B cell (primary cell): Measurements from ENCODE around the gene SLC13A4. TPM values are rescaled to one million over a fixed set of nuclear protein-coding genes. Genes with fewer than 3 reads are reported as not detected.

Source experiments
- ATAC-seq: fragments of 200-7000 bp; cut with Tn5 transposase; one replicate; pipeline ENCODE4 v1.10.0; 2021; ENCODE audit warnings: low read depth, mild to moderate bottlenecking, moderate number of reproducible peaks, moderate library complexity
- CTCF ChIA-PET: fragments of 350-600 bp; sonication (Branson Sonifier 250); formaldehyde crosslinking; loops from one replicate; lab custom pipeline; 2021; ENCODE audit warnings: antibody characterized with exemption, inconsistent platforms; lab: Charles Lee
- POLR2A ChIA-PET: fragments of 350-600 bp; sonication (Branson Sonifier 250); formaldehyde crosslinking; loops from one replicate; lab custom pipeline; 2021; ENCODE audit warnings: antibody characterized with exemption; lab: Charles Lee
- DNase-seq: peaks from one replicate; pipeline ENCODE4 v3.0.0; 2013
- H2AFZ ChIP-seq: 2 replicates; pipeline ENCODE4 v1.6.1; 2012; ENCODE audit warnings: mild to moderate bottlenecking, low read depth, low read length; ENCODE audit not compliant: insufficient read depth, poor library complexity, severe bottlenecking
- H3K27ac ChIP-seq, 2 donors: 1 replicate in 1 of 2; 2 replicates in 1 of 2; pipeline ENCODE4 v1.5.1; 2012 to 2013; ENCODE audit warnings: low read length in 2 of 2, mild to moderate bottlenecking in 2 of 2, moderate library complexity in 1 of 2
- H3K27me3 ChIP-seq, 4 experiments: fragments of 200-600 bp in 1 of 4; sonication (generic) in 1 of 4; replicated peaks in 1 of 4; 1 replicate in 2 of 4; 2 replicates in 2 of 4; pipeline versions ENCODE4 v1.6.1 to v1.7.0; 2013 to 2016; ENCODE audit warnings: low read length in 3 of 4, mild to moderate bottlenecking in 2 of 4, mixed read lengths in 1 of 4, moderate library complexity in 1 of 4; ENCODE audit not compliant: insufficient read depth in 4 of 4, control insufficient read depth in 3 of 4; ENCODE audit errors: control extremely low read depth in 1 of 4
- H3K36me3 ChIP-seq, 2 experiments: replicated peaks in 1 of 2; 1 replicate in 1 of 2; 2 replicates in 1 of 2; pipeline versions ENCODE4 v1.6.1 to v1.7.1; 2013; ENCODE audit warnings: low read length in 1 of 2; ENCODE audit not compliant: insufficient read depth in 2 of 2, control insufficient read depth in 1 of 2; ENCODE audit errors: control extremely low read depth in 1 of 2, extremely low read depth in 1 of 2
- H3K4me1 ChIP-seq, 2 donors: fragments of 200-600 bp in 1 of 2; sonication (generic) in 1 of 2; 1 replicate in 1 of 2; 2 replicates in 1 of 2; pipeline versions ENCODE4 v1.5.1 to v1.6.1; 2013 to 2017; ENCODE audit warnings: low read length in 2 of 2; ENCODE audit not compliant: control insufficient read depth in 2 of 2, insufficient read depth in 2 of 2
- H3K4me2 ChIP-seq: replicated peaks from 2 replicates; pipeline ENCODE3; 2012; ENCODE audit warnings: mild to moderate bottlenecking, low read depth, low read length; ENCODE audit not compliant: poor library complexity, severe bottlenecking
- H3K4me3 ChIP-seq, 5 experiments: fragments of 200-600 bp in 1 of 5; sonication (generic) in 1 of 5; 1 replicate in 3 of 5; 2 replicates in 2 of 5; pipeline versions ENCODE4 v1.5.1 to v1.7.0; 2011 to 2016; ENCODE audit warnings: low read length in 4 of 5, mild to moderate bottlenecking in 4 of 5, low read depth in 2 of 5, control low read depth in 1 of 5, moderate library complexity in 1 of 5; ENCODE audit not compliant: insufficient read depth in 1 of 5; ENCODE audit errors: control extremely low read depth in 1 of 5, extremely low read depth in 1 of 5
- H3K79me2 ChIP-seq: fragments of 200-600 bp; sonication (generic); one replicate; pipeline ENCODE4 v1.6.0; 2016; ENCODE audit warnings: low read length; ENCODE audit not compliant: control insufficient read depth, insufficient read depth
- H3K9ac ChIP-seq: fragments of 200-600 bp; sonication (generic); 2 replicates; pipeline ENCODE4 v1.6.1; 2017; ENCODE audit warnings: mild to moderate bottlenecking, low read length, moderate library complexity
- H3K9me3 ChIP-seq, 3 donors: one replicate each; pipeline versions ENCODE4 v1.6.1 to v1.7.1; 2013; ENCODE audit warnings: low read length in 2 of 3; ENCODE audit not compliant: control insufficient read depth in 2 of 3, insufficient read depth in 1 of 3; ENCODE audit errors: control extremely low read depth in 1 of 3
- H4K20me1 ChIP-seq: 2 replicates; pipeline ENCODE4 v1.6.0; 2012; ENCODE audit warnings: mild to moderate bottlenecking, low read length; ENCODE audit not compliant: insufficient read depth, control insufficient read depth, poor library complexity, severe bottlenecking
- H3K27ac Mint-ChIP-seq: one replicate; pipeline ENCODE4 v1.8.0; 2021; ENCODE audit warnings: mixed read lengths
- H3K27me3 Mint-ChIP-seq: one replicate; pipeline ENCODE4 v1.8.0; 2021; ENCODE audit warnings: mixed read lengths
- H3K4me1 Mint-ChIP-seq: one replicate; pipeline ENCODE4 v1.8.0; 2021; ENCODE audit warnings: mixed read lengths
- H3K4me3 Mint-ChIP-seq: one replicate; pipeline ENCODE4 v1.8.0; 2021; ENCODE audit warnings: mixed read lengths
- H3K9me3 Mint-ChIP-seq: one replicate; pipeline ENCODE4 v1.8.0; 2022; ENCODE audit warnings: mixed read lengths; ENCODE audit not compliant: insufficient read depth
- EZH2 ChIP-seq: IDR thresholded peaks from 2 replicates; pipeline ENCODE4 v1.6.1; 2012; ENCODE audit warnings: borderline replicate concordance, low read depth, mild to moderate bottlenecking, moderate library complexity, low read length; ENCODE audit not compliant: insufficient read depth, poor library complexity, severe bottlenecking
- WGBS: methylation state at CpG from one replicate; pipeline ENCODE4 v1.1.5; 2013; ENCODE audit warnings: missing lambda C conversion rate; ENCODE audit not compliant: insufficient coverage; 5-methylcytosine and 5-hydroxymethylcytosine counted together
- intact Hi-C: fragments of 100-400 bp; cut with micrococcal nuclease; formaldehyde crosslinking; loops from one replicate; pipeline ENCODE4 v1.10.0; 2022
- polyA plus RNA-seq: library from polyadenylated mRNA; depleted of rRNA; stranded (reverse); fragments of >200 nt; gene quantifications from 2 replicates; pipeline ENCODE4 v1.2.3, GENCODE V29; 2012
- small RNA-seq: library from RNA; depleted of rRNA; stranded (forward); fragments of <200 nt; gene quantifications from one replicate; pipeline ENCODE3, GENCODE V24; 2012; ENCODE audit warnings: low replicate concordance, low read depth; ENCODE audit not compliant: insufficient read length
- total RNA-seq, 2 donors: library from RNA; stranded (reverse); fragments of 120-200 nt in 1 of 2; gene quantifications; 1 replicate in 1 of 2; 2 replicates in 1 of 2; pipeline versions ENCODE4 v1.2.3 to v1.2.4, GENCODE V29; 2013 to 2022
- TF ChIP-seq, protein P1 (sequence below): fragments of 200-600 bp; IDR thresholded peaks from one replicate; pipeline ENCODE4 v1.8.0; 2022; ENCODE audit warnings: antibody characterized with exemption, mild to moderate bottlenecking

The SLC13A4 gene
- total and polyA plus RNA-seq, 2 donors (not counting 1 experiment from before 2014, with no cell fraction given): not detected

DNA sequence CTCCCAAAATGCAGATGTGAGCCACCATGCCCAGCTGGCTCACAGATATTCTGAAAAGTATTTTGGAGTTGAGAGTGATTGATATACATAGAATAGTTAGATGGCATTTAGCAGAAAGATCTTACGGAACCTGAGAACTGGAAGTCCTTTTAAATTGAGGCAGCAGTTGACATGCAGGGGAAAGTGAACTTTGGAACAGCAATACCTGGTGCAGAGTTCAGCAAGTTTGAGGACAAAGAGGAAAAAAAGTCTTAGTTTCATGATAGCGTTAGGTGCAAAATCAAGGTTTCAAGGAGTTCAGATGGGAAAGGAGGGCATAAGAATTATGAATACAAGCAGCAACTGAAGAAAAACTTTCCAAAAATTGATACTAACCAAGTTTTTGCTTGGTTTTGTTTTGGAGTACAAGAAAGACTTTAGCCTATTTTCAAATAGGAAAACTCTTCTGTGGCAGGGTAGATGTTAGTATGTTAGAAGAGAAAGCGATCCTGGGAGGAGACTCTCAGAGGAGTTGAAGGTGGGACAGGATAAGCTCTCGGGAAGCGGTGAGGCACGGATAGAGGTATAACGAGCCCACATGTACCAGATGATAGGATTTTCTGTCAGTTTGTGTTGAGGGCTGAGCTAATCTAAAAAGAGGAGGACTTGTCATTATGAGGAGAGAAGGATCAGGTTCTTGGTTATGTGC, 93.7 kb downstream of the SLC13A4 start:
- Histone ChIP-seq H3K9me3 (peaks cover 0 to 2% (median 0%) of the 10 kb centered on the region in 3 donors), H3K27ac (no peak overlapping the region), H3K9ac (no peak overlapping the region), H3K4me3 (no peak overlapping the region), H3K36me3 (peaks cover 3 to 72% of the 10 kb centered on the region in 2 experiments), H3K4me2 (no peak overlapping the region), H3K4me1 (no peaks in the 10 kb centered on the region), H2AFZ (no peak overlapping the region), H3K27me3 (no peaks in the 10 kb centered on the region), H3K79me2 (no peaks in the 10 kb centered on the region), H4K20me1 (no peaks in the 10 kb centered on the region)
- H3K4me3 Mint-ChIP-seq: no peak overlapping the region
- intact Hi-C loops: no loop called here
- DNase-seq (no peak), ATAC-seq (no peak)
- H3K9me3 Mint-ChIP-seq: no peaks in the 10 kb centered on the region
- WGBS: 95% methylated on average over 6 of the region's 7 CpGs
- H3K27me3 Mint-ChIP-seq: no peaks in the 10 kb centered on the region
- no peak overlapping the region for H3K27ac Mint-ChIP-seq
- CTCF ChIA-PET: interaction anchor here (3.3 kb wide), 1 partner anchor 11 kb away, joined by 26 read pairs; no protein-coding TSS in a partner anchor
- no peaks in the 10 kb centered on the region for H3K4me1 Mint-ChIP-seq
- TF ChIP-seq, protein P1, sequence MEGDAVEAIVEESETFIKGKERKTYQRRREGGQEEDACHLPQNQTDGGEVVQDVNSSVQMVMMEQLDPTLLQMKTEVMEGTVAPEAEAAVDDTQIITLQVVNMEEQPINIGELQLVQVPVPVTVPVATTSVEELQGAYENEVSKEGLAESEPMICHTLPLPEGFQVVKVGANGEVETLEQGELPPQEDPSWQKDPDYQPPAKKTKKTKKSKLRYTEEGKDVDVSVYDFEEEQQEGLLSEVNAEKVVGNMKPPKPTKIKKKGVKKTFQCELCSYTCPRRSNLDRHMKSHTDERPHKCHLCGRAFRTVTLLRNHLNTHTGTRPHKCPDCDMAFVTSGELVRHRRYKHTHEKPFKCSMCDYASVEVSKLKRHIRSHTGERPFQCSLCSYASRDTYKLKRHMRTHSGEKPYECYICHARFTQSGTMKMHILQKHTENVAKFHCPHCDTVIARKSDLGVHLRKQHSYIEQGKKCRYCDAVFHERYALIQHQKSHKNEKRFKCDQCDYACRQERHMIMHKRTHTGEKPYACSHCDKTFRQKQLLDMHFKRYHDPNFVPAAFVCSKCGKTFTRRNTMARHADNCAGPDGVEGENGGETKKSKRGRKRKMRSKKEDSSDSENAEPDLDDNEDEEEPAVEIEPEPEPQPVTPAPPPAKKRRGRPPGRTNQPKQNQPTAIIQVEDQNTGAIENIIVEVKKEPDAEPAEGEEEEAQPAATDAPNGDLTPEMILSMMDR: no peak
- no peak for TF ChIP-seq EZH2
- POLR2A ChIA-PET: no interaction called here

Small RNAs within 50 kb of the gene (small RNA-seq; reads per million reads assigned to genes)
- gene RNU6-1154P: not detected

Other genes starting within 250 kb of the SLC13A4 start
- 52.1 and 55.1 TPM in 2 replicates for gene CNOT4, start 218.1 kb downstream of the SLC13A4 start, total RNA-seq
- 9.8 and 10.7 TPM in 2 replicates for gene CNOT4, start 218.1 kb downstream of the SLC13A4 start, polyA plus RNA-seq
- 62.5 and 70.3 TPM in 2 replicates for gene NUP205, start 170.3 kb downstream of the SLC13A4 start, total RNA-seq
- gene NUP205, start 170.3 kb downstream of the SLC13A4 start, polyA plus RNA-seq: 31.4 and 36.3 TPM in 2 replicates
- gene STMP1, start 65.7 kb downstream of the SLC13A4 start, total RNA-seq: 30.3 and 33.5 TPM in 2 replicates
- gene STMP1, start 65.7 kb downstream of the SLC13A4 start, polyA plus RNA-seq: 9.9 and 11.0 TPM in 2 replicates
- gene FAM180A, start 20.6 kb upstream of the SLC13A4 start, total RNA-seq: not detected in 2 replicates
- not detected in 2 replicates for gene FAM180A, start 20.6 kb upstream of the SLC13A4 start, polyA plus RNA-seq
- gene MTPN, start 249.2 kb upstream of the SLC13A4 start, total RNA-seq: 114 and 115 TPM in 2 replicates
- gene MTPN, start 249.2 kb upstream of the SLC13A4 start, polyA plus RNA-seq: 60.5 and 107 TPM in 2 replicates